T-cell (primary cell): ENCODE results near the gene KLHL13. TPM values are rescaled to one million over a fixed set of nuclear protein-coding genes. Genes with fewer than 3 reads are reported as not detected.

Experiments
- total RNA-seq, 35 experiments: library from RNA in 6 of 35; stranded (reverse) in 6 of 35; fragments of 120-200 nt in 1 of 35; gene quantifications; one replicate each; pipeline versions ENCODE4 v1.2.1 to v1.2.4 and lab custom pipeline; 2013 to 2026

The KLHL13 gene
- total RNA-seq, 5 donors from 2014 or later (not counting 1 experiment from before 2014, with no cell fraction given): 0.38 to 1.4 (median 0.61) TPM

Other genes starting within 250 kb of the KLHL13 start
- gene WDR44, start 229.3 kb upstream of the KLHL13 start, total RNA-seq: 10 to 100 TPM; 13.6 to 21.4 (median 19.0) TPM